Measurements from ENCODE around the gene CP.
A peak's percentile ranks its signal among the peaks of the same experiment; 100 is the strongest.
"Not testable (repeated sequence)": the region's sequence is repeated elsewhere in the genome, so short reads cannot be mapped to it uniquely, and the experiment has no call there.

The CP gene

DNA sequence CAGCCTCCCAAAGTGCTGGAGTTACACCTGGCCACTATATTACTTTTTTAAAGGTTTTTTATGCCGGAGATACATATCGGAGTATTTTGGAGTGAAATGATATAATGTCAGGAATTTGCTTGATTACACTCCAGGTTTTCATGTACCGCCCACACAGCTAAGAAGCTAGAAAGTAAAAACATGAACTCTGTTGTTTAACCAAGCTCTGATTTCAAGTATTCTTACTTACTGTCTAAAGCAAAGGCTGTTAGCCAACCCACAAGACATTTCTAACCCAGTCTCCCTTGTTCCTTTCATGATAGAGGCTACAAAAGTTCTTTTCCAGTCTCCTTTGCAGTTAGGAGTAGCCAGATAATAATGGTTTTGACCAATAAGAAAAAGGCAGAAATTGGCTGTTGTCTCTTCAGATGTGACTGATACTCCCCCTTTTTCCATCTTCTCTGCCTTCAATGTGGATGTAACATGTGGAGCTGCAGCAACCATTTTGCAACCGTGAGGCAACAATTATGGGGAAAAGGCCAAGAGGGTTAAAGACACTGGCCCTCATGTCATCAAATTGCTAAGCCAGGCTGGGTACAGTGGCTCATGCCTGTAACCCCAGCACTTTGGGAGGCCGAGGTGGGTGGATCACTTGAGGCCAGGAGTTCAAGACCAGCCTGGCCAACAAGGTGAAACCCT, 6.1 kb upstream of the CP start:
- DNase-seq (ENCODE audit: low read depth): no peak

DNA sequence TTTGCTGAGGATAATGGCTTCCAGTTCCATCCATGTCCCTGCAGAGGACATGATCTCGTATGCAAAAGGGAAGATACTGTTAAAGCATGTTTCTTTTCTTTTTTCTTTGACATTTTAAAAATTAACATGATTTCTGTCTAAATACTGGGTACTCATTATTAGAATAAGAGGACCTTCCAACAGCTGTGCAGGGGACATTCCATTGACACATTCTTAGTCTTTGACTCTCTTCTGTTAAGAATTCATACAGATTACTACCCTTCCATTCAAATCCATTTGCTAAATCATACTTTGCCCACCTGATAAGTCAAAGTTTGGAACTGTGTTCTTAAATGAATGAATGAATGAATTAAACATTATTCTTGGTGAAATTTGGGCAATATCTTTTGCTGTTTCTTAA, 5.1 kb upstream of the CP start:
- DNase-seq (ENCODE audit: low read depth): no peak

DNA sequence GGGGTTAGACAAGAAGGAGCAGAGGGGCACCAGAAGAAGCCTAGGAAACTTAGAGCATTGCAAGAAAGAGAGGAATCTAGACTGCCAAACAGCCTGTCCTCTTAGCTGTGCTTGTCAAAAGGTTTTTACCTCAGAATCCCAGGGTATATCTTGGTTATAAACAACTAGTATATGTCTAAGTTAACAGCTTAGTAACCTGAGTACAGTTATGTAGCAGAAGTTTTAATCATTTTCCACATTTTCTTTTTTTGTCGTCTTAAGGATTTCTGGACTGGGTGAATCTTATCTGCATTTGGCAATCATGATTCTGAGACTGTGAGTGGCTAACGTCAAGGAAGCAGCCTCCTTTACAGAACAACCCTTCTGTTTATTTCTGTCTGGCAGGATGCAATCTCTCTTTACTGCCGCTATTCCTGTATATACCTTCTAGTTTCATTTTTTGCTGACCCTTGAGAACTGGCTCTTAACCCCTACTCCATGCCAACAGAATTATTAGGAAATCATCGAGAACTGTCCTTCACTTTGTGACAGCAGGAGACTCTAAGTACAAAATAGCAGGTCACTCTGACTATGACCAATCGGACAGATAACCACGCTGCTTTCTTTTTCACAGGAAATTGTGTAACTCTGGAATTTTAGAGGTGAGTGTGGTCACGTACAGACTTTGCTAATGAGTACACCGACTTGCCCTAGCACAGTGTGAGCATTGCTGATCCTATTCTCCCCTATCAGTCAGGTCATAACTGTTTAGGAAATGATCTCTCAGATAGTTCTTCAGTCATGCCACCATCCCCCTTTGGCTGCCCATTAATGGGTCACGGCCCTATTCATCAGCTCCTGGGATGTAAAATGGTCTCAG, 3.3 kb upstream of the CP start:
- peak; percentile 7 for DNase-seq (ENCODE audit: low read depth)

DNA sequence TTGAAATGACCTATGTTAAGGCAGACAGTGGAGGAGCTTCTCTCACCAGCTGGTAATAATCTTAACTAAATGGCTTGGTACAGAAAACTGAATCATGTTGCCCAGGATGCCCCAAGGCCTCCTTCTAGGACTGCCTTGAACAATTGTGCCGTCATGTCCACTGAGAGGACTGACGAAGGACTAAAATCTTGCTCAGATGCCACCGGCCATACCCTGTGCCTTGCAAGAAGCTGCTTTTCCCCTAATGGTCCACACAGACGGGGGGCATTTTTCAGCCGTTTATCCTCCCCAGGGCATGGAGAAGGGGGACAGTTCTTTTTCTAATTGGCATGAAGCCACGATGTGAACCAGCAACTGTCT, 1.8 kb upstream of the CP start:
- no peak for DNase-seq (ENCODE audit: low read depth)

DNA sequence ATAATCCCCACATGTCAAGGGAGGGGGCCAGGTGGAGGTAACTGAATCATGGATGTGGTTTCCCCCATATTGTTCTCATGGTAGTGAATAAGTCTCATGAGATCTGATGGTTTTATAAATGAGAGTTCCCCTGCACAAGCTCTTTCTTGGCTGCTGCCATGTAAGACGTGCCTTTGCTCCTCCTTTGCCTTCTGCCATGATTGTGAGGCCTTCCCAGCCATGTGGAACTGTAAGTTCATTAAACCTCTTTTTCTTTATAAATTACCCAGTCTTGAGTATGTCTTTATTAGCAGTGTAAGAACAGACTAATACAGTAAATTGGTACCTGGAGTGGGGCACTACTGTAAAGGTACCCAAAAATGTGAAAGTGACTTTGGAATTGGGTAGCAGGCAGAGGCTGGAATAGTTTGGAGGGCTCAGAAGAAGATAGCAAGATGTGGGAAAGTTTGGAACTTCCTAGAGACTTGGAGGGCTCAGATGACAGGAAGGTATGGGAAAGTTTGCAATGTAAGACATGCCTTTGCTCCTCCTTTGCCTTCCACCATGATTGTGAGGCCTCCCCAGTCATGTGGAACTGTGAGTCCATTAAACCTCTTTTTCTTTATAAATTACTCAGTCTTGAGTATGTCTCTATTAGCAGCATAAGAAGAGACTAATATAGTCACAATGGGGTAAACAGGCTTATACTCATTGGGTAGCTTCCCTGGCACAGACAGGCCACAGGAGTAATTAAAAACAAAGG, 2.1 kb downstream of the CP start:
- not testable (repeated sequence) for DNase-seq (ENCODE audit: low read depth)

DNA sequence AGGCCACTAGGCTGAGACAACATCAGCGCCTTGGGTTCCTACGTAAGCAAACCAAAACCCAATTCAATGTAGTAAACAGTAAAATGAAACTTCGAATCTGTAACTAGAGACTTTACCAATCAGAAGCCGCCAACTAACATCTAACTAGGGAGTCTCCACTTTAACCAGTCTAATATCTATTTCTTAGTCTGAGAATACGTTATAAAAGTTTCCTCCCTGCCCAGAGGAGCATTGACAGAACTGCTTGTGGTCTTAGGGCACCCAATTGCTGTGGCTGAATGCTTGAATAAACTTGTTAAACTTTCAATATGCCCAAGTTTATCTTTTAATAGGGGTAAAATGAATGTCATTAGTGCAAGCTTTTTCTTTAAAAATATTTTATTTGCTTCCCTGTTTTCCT, 4.3 kb downstream of the CP start:
- DNase-seq (ENCODE audit: low read depth): no peak

DNA sequence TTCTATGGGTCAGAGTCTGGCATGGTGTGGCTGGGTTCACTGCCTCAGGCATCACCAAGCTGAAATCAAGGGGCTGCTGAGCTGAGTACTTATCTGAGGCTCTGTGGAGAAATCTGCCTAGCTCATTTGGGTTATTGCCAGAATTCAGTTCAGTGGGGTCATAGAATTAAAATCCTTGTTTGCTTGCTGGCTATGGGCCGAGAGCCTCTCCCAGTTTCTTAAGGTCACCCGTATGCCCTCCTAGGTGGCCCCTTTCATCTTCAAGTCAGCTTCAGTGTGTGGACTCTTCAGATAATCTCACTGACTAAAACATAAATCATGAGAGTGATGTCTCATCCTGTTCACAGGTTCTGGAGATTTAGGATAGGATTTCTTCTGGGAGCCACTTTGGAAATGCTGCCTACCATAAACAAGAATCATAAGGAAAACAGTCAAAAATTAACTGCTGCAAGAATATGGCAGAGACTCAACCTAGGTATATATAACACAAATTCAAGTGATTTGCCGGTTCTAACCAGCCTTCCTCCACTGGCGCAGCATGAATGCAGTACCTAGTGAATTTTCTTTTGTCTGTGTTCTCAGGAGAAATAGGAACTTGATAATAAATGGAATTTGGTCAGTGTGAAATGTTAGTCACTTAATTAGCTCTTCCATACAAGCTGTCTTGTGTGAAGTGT, 5.3 kb downstream of the CP start:
- no peak for DNase-seq (ENCODE audit: low read depth)

DNA sequence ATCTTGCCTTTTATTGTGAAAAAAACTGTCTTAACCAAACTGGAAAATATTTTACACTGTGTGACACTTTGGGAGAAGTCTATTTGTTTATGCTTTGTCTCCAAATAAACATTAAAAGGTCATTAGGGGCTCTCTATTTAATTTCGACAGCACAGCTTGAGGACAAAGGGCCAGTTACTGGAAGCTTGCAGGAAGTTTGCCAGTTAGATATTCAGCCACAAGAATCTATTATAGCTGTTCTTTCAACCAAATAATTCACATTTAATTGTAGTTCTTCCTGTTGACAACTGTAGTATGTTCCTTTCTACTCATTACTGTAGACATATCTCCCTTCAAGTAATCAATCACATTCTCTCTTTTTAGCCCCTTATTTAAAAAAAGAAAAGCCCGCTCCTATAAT, 6.1 kb downstream of the CP start:
- DNase-seq (ENCODE audit: low read depth): no peak

DNA sequence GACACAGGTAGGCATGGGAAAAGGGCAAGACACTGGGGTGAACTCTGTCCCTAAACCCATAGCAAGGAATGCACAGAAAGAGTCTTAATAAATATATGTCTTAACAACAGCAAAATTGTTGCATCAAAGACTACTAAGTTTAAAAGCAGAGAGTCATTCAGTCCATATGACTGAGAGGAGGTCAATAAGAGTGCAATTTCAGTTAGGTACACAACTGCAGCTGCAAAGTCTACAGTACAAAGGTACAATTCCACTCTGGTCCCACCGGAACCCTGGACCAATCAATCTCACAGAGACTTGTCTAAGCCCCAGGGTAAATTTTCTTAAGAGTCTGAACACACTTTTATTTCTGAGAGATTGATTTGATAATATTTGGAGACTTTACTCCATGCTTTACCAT, 6.9 kb downstream of the CP start:
- no peak for DNase-seq (ENCODE audit: low read depth)

DNA sequence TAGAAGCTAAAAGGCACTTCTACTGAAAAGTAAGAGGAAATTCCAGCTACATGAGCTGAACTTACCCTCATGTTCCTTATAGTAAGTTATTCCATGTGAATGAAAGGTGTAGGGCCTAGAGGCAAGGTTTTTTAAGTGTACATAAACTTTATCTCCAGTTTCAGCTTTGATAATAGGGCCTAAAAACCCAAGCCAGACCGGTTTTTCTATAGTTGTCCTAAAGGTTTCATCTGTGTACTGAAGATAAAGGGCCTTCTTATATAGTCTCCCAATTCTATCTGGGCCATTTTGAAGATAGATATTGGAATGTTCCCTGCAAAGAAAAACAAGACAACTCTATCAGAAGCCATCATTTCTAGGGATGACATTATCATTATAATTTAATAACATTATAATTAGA, 9.2 kb downstream of the CP start:
- DNase-seq (ENCODE audit: low read depth): no peak

DNA sequence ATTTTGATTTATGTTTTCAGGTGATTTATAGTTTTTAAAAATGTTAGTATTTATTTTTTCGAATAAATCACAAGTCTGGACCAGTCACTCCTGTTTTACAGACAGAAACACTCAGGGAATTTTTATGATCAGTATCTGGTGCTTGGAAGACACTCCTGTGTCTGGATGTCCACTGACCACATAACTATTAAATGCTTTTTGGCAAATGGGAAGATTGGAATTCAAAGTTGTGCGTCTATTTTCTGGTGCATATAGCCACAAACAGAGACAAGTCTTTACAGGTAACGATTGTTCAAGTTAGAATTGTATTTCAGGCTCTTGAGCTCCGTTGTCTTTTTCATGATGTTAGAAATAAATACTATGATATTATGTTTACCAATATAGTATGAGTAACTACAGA, 12.2 kb downstream of the CP start:
- no peak for DNase-seq (ENCODE audit: low read depth)

DNA sequence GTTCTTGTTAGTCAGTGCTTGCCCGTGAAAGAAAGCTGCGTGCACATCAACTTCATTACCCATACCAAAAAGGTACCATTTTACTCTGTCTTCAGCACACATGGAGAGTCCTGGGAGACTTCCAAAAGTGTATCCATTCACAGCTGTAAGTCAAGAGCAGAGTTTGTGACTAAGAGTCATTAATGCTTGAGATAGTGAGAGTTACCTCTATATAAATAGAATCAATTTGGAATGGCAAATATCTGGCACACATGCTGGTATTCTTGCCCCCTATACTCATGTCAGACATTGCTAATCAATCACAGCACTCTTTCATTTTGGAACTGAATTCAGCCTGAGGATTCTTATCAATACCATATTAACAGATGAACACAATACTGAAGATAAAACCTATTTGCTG, 14.2 kb downstream of the CP start:
- no peak for DNase-seq (ENCODE audit: low read depth)

DNA sequence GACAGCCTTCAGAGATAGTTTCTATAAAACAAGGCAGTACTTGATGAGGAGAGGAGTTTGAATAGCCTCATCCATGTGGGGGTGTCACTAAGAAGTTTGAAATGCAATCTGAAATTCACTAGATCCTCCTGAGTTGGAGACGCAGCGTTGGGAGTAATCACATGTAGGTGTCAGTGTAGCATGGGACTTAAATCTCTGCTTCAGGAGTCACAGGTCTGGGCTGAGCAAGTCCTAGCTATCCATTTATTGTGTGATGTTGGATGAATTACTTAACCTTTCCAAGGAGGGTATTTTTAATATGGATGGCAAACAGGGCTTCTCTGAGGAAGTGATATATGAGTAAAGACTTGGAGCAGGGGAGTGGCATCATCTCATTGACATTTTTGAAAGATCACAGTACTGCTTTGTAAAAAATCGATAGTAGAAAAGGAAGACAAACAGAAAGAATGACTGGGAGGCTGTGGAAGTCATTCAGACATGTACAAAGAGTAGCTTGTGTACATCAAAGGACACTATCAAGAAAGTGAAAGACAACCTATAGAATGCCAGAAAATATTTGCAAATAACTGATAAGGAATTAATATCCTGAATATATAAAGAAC, 17.1 kb downstream of the CP start:
- DNase-seq (ENCODE audit: low read depth): no peak

DNA sequence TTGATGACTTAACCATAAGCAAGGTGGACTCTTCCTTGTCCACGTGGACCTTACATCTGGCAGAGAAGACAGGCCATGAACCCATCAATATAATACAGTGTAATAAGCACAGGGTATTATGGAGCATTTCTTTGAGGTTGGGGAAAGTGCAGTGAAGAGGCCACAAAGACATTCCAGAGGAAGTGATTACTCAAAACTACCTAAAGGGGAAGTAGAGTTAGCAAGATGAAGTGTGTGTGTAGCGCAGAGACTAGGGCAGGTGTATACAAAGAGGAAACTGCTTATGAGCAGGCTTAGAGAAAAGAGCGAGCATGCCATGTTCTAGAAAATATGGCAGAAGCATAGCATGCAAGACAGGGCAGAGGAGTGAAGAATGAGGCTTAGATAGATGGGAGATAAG, 17.9 kb downstream of the CP start:
- no peak for DNase-seq (ENCODE audit: low read depth)

DNA sequence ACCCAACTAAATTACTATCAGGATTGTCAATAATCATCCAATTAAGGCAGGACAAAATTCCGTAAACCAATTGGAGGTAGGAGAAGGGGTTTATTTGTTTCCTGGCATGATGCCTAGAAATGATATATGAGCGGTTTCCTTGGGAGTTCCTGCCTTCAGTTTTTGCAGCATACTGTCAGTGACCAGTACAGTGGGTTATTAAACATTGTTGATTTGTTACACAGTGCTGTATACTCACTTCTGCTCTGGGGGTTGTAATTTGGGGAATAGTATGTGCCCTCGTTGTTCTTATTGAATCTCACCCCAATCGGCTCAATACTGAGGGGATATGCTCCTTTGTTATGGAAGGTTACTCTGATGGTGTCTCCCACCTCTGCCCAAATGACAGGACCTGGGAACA, 22.2 kb downstream of the CP start:
- no peak for DNase-seq (ENCODE audit: low read depth)

DNA sequence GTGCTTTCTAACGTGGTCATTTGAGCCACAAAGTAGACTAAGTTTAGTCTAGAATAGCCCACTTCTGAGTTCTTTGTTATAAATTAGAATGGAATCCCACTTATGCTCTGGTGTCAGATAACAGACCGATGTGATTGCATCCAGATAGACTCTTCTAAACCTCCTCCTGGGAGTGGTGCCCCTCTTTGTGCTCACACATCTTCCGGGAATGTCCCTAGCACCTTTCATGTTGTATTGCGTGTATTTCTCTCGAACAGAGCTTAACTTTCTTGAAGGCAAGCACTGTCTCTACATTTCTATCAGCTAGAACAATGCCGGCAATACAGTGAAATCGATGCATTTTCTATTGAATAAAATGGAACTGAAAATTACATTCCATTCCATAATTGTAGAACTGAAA, 23.0 kb downstream of the CP start:
- DNase-seq (ENCODE audit: low read depth): no peak

DNA sequence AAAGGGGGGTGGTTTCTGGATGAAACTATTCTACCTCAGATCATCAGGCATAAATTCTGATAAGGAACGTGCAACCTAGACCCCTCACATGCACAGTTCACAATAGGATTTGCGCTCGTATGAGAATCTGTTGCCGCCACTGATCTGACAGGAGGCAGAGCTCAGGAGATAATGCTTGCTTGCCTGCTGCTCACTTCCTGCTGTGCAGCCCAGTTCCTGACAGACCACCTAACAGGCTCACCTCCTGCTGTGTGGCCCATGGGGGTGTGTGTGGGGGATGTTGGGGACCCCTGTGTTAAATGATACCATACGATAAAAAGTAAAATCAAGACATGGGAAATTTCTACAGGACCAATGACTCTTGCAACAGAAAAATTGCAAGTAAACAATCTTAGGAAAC, 24.0 kb downstream of the CP start:
- no peak for DNase-seq (ENCODE audit: low read depth)

DNA sequence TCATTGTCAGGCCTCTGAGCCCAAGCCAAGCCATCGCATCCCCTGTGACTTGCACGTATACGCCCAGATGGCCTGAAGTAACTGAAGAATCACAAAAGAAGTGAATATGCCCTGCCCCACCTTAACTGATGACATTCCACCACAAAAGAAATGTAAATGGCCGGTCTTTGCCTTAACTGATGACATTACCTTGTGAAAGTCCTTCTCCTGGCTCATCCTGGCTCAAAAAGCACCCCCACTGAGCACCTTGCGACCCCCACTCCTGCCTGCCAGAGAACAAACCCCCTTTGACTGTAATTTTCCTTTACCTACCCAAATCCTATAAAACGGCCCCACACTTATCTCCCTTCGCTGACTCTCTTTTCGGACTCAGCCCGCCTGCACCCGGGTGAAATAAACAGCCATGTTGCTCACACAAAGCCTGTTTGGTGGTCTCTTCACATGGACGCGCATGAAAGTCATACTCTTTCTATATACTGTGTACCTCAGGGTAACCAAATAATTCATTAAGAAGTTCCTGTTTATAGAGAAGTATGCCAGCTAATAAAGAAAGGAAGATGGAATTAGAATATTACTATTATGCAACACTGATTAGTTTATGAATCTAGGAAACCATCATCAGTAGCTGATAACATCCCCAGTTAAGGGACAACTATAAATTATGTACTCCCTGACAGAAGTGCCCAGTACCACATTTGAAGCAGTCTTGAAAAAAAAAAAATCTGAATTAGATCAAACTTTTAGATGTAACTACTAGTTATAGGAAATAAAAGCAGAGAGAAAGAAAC, 24.6 kb downstream of the CP start:
- not testable (repeated sequence) for DNase-seq (ENCODE audit: low read depth)

DNA sequence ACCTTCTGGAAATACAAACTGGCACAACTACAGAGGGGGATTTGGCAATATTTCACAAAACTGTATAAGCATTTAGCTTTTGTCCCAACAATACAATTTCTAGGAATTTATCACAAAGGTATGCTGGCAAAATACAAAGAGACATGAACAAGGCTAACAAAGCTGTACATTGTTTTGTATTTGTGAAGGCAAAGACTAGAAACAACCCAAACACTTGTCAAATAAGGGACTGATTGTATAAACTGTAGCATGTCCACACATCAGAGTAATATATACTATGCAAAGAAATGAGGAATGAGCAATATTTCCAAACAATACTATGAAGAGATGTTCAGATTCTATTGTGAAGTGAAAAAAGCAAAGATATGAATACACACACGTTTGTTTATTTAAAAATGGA, 26.4 kb downstream of the CP start:
- no peak for DNase-seq (ENCODE audit: low read depth)

DNA sequence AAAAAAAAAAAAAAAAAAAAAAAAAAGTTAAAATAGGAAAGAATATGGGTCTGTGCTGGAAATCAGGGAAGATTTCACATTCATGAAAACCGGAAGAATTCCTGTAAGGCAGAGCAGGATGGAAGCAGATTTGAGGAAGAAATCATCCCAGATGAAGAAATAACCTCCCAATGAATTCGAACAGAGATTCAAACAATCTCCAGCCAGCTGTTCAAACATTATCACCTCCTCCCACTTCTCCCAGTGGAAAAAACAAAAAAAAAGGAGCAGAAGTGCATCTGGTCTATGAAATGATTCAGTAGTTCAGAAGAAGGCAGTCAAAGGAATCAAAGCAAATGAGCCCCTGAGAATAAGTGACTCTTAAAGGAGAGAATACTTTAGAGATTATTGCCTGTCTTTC, 33.1 kb downstream of the CP start:
- DNase-seq (ENCODE audit: low read depth): no peak

DNA sequence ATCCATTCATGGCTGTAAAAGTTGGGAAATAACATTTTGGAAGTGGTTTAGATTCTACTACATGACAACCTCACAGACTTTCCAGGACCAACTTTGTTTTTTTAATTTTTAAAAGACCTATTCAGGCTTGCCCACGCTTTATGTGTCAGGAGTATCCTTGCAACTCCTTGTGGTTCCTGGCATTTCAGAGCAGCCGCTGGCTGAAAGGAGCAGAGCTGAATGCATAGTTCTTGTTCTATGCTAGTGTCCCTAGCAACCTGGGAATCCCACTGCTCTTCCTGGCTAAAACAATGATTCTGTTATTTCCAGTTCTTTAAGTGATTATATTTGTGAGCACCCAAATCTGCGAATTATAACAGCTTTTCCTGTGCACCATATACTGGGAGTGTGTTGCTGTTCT, 34.9 kb downstream of the CP start:
- DNase-seq (ENCODE audit: low read depth): no peak
